ENCODE measurements around the gene CLDND2. TPM values are rescaled to one million over a fixed set of nuclear protein-coding genes. Genes with fewer than 3 reads are reported as not detected.

CLDND2 gene
- total RNA-seq, 1 donor from 2014 or later = 0.84 TPM

DNA sequence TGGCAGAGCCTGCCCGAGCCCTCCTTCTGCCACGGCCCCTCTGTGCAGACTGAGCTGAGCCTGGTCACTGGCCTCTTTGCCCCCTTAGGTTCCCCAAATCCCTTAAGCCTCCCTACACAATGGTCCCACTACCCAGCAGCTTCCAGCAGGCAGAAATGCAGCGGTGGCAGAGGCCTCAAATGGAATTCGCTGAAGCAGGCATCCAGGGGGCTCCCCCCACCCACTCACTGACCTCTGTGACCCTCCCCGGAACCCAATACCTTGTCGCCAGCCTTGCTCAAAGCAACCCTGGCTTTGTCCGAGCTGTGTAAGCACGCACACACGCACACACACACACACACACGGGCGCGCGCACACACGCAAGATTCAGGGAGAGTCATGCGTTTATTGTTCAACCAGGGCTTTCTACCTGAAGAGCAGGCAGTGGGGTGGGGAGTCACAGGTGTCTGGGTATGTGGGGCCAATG lies 19.2 kb upstream of the CLDND2 start, which contains the start of gene LIM2:
LIM2 (minus strand) TSS at position 51 of the 466 bp plus-strand sequence. CDS start 531 bp downstream, outside the sequence.
- no peaks in the 10 kb centered on the region for H3K27me3 Mint-ChIP-seq (ENCODE audit: low read depth)
- TF ChIP-seq, protein P1, sequence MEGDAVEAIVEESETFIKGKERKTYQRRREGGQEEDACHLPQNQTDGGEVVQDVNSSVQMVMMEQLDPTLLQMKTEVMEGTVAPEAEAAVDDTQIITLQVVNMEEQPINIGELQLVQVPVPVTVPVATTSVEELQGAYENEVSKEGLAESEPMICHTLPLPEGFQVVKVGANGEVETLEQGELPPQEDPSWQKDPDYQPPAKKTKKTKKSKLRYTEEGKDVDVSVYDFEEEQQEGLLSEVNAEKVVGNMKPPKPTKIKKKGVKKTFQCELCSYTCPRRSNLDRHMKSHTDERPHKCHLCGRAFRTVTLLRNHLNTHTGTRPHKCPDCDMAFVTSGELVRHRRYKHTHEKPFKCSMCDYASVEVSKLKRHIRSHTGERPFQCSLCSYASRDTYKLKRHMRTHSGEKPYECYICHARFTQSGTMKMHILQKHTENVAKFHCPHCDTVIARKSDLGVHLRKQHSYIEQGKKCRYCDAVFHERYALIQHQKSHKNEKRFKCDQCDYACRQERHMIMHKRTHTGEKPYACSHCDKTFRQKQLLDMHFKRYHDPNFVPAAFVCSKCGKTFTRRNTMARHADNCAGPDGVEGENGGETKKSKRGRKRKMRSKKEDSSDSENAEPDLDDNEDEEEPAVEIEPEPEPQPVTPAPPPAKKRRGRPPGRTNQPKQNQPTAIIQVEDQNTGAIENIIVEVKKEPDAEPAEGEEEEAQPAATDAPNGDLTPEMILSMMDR (conservative IDR thresholded peaks at IDR 0.05) = no peak
- H3K36me3 Mint-ChIP-seq (ENCODE audit: low read depth) = no peaks in the 10 kb centered on the region
- H3K4me1 Mint-ChIP-seq = peaks cover 14% of the 10 kb centered on the region
- peak within 1 kb of the TSS; percentile 62 for H3K27ac Mint-ChIP-seq (ENCODE audit: unreplicated experiment)
- DNase-seq (ENCODE audit: low read depth, low spot score) = no peak
- H3K9me3 Mint-ChIP-seq = no peaks in the 10 kb centered on the region
- no peak within 1 kb of the TSS for H3K4me3 Mint-ChIP-seq

DNA sequence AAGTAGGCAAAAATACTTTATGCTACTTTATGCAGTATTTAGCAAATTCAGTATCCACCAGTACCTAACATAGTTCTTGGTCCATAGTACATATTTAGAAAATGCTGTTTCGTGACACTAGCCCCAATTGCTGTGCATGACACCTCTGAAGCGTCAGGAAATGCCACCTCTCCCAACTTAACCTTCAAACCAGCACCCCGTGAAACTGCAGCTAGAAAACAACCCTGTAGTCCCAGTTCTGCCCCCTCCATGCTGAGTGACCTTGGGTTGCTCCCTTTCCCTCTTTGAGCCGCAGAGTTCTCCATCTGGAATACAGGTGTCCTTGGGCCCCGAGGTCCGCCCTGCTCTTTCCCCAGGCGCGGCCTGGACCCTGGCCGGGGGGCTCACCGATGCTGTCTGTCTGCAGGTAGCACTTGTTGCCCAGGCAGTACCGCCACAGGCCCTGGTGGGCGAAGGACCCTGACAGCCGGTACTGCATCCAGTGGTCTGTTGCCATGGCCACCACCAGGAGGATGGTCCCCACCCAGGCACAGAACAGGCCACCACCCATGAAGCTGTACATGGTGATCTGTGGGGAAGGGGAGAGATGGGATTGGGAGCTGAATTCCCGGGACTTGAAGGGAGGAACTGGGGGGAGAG lies 18.2 kb upstream of the CLDND2 start:
- H3K36me3 Mint-ChIP-seq (ENCODE audit: low read depth) = no peaks in the 10 kb centered on the region
- no peak overlapping the region for H3K4me3 Mint-ChIP-seq
- DNase-seq (ENCODE audit: low read depth, low spot score) = no peak
- no peak overlapping the region for H3K27ac Mint-ChIP-seq (ENCODE audit: unreplicated experiment)
- H3K4me1 Mint-ChIP-seq = peaks cover 11% of the 10 kb centered on the region
- TF ChIP-seq, protein P1 (conservative IDR thresholded peaks at IDR 0.05) = no peak
- H3K27me3 Mint-ChIP-seq (ENCODE audit: low read depth) = no peaks in the 10 kb centered on the region
- H3K9me3 Mint-ChIP-seq = no peaks in the 10 kb centered on the region

DNA sequence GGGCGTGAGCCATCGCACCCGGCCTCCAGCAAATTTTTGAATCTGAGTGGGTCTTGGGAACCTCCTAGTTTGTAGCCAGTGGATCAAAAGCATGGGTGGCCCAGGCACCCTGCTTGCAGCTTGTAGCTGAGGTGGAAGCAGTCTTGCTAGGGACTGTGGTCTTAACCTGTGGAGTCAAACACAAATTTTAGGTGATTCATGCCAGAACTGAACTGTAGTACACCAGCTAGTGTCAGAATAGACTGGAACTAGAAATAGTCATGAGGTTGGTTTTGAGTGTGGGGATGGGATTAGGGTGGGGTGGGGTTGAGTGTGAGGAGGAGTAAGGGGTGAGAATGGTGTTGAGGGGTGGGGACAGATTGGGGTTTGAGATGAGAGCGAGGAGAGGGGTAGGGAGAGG lies 13.2 kb upstream of the CLDND2 start:
- no peak overlapping the region for H3K27ac Mint-ChIP-seq (ENCODE audit: unreplicated experiment)
- DNase-seq (ENCODE audit: low read depth, low spot score) = no peak
- H3K36me3 Mint-ChIP-seq (ENCODE audit: low read depth) = no peaks in the 10 kb centered on the region
- no peaks in the 10 kb centered on the region for H3K9me3 Mint-ChIP-seq
- H3K4me1 Mint-ChIP-seq = no peaks in the 10 kb centered on the region
- no peaks in the 10 kb centered on the region for H3K27me3 Mint-ChIP-seq (ENCODE audit: low read depth)
- H3K4me3 Mint-ChIP-seq = no peak overlapping the region
- TF ChIP-seq, protein P1 (conservative IDR thresholded peaks at IDR 0.05) = no peak

DNA sequence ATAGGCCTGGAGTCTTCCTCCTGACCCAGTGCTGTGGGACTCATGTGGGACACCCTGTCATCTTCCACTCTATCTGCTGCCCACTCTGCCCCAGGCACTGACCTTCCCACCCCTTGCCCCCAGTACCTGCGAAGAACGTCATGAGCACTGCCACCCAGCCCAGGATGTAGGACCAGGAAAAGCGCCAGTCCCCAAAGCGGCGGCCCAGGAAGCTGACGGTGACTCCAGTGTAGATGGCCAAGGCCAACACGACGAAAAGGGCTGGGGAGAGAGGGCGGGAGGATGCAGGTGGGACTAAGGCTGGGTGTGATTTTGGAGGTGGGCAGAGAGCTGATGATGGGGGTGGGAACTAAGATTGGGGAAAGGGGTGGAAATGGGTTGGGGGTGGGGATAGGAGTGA lies 11.6 kb upstream of the CLDND2 start:
- no peaks in the 10 kb centered on the region for H3K4me1 Mint-ChIP-seq
- DNase-seq (ENCODE audit: low read depth, low spot score) = no peak
- TF ChIP-seq, protein P1 (conservative IDR thresholded peaks at IDR 0.05) = no peak
- no peaks in the 10 kb centered on the region for H3K27me3 Mint-ChIP-seq (ENCODE audit: low read depth)
- no peaks in the 10 kb centered on the region for H3K36me3 Mint-ChIP-seq (ENCODE audit: low read depth)
- no peaks in the 10 kb centered on the region for H3K9me3 Mint-ChIP-seq
- no peak overlapping the region for H3K27ac Mint-ChIP-seq (ENCODE audit: unreplicated experiment)
- no peak overlapping the region for H3K4me3 Mint-ChIP-seq

DNA sequence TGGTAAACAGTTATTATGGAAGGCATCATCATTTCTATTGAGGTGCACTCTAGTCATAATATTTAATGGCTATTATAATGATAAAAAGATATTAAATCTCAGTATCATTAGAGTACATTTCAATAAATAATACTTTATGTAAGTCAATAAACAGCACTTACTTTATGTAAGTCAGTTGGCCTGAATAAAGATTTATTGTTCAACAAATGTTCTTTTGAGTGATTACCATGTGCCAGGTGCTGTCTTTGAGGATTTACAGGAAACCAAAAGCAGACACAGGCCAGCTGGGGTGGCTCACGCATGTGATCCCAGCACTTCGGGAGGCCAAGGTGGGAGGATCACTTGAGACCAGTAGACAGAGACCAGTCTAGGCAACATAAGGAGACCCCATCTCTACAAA lies 8.6 kb upstream of the CLDND2 start:
- H3K4me3 Mint-ChIP-seq = no peak overlapping the region

More for the DNA sequence above, 8.6 kb upstream of the CLDND2 start:
- Mint-ChIP-seq H3K4me1 (no peaks in the 10 kb centered on the region), H3K9me3 (no peaks in the 10 kb centered on the region), H3K27me3 (ENCODE audit: low read depth) (no peaks in the 10 kb centered on the region), H3K27ac (ENCODE audit: unreplicated experiment) (no peak overlapping the region), H3K36me3 (ENCODE audit: low read depth) (no peaks in the 10 kb centered on the region)
- TF ChIP-seq, protein P1 (conservative IDR thresholded peaks at IDR 0.05) = no peak
- no peak for DNase-seq (ENCODE audit: low read depth, low spot score)

Data from neural crest cell (in vitro differentiated cells).